ENCODE measurements around the gene TSPOAP1.

GRCh38 chr17:58268774-58269556, 59.6 kb downstream of the TSPOAP1 start:
- TF ChIP-seq POLR2A (IDR thresholded peaks at IDR 0.05; ENCODE audit: low read depth, low read length) (no peak), POLR2AphosphoS5 (IDR thresholded peaks at IDR 0.05; ENCODE audit: low read depth, low read length) (no peak), TAF1 (IDR thresholded peaks at IDR 0.05; ENCODE audit: borderline replicate concordance, low read depth, low read length) (no peak)

Data from GM12892 (cell line).